Lower leg skin (tissue), 3 donors: ENCODE measurements around the gene APP.

ENCODE experiments used
- POLR2A ChIP-seq, 2 donors: fragments of 450-650 bp; IDR thresholded peaks; one replicate each; pipeline ENCODE4 v1.6.1; 2016 to 2017; ENCODE audit warnings: antibody characterized with exemption in 2 of 2, mild to moderate bottlenecking in 1 of 2, moderate library complexity in 1 of 2
- TF ChIP-seq, protein P1 (sequence below), 3 donors: fragments of 450-650 bp; IDR thresholded peaks; one replicate each; pipeline ENCODE4 v1.5.1; 2016; ENCODE audit warnings: antibody characterized with exemption in 3 of 3, mild to moderate bottlenecking in 3 of 3, moderate library complexity in 2 of 3

DNA sequence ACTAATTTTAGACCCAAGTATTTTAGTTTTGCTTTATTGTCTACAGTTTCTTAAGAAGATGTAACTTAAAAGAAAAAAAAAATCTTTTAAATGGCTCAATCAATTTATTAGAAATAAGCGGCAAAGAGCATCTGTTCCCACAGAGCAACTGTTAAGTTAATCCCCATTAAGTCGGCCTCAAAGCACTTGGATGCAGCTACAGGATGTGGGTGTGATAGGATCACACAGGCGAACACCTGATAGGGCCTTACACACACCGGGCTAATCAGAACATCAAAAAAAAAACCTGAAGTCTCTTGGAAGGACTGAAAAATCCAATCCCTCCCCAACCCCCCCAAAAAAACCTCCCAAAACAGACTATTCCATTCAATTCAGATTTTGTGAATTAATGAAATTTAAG, 23.0 kb downstream of the APP start:
- TF ChIP-seq, protein P1, sequence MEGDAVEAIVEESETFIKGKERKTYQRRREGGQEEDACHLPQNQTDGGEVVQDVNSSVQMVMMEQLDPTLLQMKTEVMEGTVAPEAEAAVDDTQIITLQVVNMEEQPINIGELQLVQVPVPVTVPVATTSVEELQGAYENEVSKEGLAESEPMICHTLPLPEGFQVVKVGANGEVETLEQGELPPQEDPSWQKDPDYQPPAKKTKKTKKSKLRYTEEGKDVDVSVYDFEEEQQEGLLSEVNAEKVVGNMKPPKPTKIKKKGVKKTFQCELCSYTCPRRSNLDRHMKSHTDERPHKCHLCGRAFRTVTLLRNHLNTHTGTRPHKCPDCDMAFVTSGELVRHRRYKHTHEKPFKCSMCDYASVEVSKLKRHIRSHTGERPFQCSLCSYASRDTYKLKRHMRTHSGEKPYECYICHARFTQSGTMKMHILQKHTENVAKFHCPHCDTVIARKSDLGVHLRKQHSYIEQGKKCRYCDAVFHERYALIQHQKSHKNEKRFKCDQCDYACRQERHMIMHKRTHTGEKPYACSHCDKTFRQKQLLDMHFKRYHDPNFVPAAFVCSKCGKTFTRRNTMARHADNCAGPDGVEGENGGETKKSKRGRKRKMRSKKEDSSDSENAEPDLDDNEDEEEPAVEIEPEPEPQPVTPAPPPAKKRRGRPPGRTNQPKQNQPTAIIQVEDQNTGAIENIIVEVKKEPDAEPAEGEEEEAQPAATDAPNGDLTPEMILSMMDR (IDR thresholded peaks at IDR 0.05), result no peak
- no peak for TF ChIP-seq POLR2A (IDR thresholded peaks at IDR 0.05)
